ENCODE results near the gene PPP2R5B. TPM values are rescaled to one million over a fixed set of nuclear protein-coding genes. Genes with fewer than 3 reads are reported as not detected.
"Not testable (repeated sequence)": the region's sequence is repeated elsewhere in the genome, so short reads cannot be mapped to it uniquely, and the experiment has no call there.

PPP2R5B gene
- total RNA-seq, 1 donor from 2014 or later = 6.1 TPM

DNA sequence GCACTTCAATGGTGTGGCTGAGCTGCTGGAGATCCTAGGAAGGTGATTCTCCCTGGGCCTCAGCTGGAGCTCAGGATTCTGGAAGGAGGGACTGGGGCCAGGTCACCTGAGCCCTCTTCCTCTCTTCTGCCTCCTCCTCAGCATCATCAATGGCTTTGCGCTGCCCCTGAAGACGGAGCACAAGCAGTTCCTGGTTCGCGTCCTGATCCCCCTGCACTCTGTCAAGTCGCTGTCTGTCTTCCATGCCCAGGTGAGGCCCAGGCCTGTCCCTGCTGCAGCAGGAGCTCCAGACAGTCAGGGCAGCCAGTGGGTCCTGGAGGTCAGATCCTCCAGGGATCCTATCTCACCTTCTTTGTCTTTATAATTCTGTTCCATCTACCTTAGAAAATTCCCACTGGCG, 5.9 kb downstream of the PPP2R5B start:
- DNase-seq = no peak

DNA sequence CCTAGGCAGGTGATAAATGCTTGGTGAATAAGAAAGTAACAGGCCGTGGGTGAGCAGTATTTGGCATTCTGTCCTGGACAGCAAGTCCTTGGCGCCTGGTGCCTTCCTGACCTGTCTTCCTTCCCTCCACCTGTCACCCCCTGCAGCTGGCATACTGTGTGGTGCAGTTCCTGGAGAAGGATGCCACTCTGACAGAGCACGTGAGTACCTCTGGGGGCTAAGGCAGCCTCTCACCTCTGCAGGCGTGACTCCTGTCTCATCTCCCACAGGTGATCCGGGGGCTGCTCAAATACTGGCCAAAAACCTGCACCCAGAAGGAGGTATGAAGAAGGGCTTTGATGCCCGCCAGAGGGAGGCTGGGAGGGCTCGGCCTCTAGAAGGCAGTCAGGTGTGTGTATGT, 6.8 kb downstream of the PPP2R5B start:
- no peak for DNase-seq

DNA sequence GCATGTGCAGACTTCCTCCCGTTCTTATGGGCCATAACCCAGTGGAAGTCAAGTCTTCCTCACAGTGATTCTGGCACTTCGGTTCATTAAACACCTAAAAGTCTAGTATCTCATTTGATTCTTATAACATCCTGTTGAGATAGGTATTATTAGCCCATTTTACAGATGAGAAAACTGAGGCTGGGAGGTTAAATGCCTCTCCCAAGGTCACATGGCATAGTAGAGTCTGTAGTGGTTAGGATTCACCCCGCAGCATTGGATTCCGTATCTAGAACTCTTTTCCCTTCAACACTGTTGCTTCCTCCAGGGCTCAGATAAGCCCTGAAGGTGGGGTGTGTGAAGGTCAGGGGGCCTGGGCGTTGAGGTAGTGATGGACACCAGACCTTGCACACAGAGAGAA, 7.8 kb downstream of the PPP2R5B start:
- DNase-seq = no peak

DNA sequence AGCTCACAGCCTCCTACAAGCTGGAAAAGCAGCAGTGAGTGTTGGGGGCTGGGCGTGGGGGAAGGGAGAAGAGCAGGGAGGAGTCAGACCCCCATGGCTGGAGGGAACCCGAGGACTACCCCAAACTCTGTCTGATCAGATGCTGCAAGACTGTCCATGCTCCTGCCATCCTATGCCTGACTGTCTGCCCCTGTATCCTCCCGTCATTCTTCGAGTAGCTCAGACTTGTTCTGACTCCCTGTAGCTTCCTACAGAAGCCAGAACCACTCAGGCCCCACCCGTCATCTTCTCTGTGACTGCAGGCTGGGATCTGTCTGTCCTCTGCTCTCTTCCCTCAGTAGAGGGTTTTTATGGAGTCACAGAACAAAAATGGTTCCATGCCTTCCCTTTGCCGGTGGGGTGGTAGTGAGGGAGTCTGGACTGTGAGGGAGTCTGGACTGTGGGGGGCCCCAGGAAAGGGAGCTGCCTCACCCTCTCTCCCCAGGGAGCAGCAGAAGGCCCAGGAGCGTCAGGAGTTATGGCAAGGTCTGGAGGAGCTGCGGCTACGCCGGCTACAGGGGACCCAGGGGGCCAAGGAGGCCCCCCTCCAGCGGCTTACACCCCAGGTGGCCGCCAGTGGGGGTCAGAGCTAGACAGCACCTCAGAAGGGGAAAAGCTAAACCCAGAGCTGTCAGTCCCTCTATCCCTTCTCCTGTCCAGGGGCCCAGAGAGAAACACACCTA, 8.9 kb downstream of the PPP2R5B start:
- no peak for DNase-seq

DNA sequence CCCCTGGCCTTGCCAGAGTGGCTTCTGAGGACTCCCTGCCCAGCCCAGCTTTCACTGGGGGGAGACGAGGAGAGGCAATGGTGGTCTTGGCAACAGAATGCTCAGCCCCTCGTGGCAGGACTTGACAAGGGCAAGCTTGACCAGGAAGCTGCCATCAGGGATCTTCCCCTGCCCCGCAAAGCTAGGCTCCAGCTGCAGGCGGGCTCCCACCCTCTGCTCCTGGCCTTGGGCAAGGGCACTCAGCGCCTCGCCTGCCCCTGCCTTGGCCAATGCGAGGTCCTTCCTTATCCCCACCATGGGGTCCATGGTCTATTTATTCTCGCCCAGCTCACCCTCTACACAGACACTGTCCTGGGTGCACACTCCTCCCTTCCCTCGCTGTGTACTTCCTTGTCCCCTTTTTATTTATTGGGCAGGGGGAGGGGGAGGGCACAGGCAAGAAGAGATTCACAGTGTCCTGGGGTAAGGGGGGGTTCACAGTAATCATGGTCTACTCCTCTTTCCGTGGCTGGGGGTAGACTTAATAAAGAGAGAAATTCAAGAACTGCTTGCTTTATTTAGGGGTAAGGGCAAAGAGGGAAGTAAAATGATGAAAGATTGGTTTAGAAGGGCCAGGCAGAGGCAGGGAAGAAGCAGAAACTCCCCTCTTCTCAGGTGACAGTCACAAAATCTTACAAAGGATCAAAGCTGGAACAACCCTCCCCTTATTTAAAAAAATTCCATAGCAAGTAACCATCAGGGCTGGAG, 9.6 kb downstream of the PPP2R5B start:
- DNase-seq = no peak

DNA sequence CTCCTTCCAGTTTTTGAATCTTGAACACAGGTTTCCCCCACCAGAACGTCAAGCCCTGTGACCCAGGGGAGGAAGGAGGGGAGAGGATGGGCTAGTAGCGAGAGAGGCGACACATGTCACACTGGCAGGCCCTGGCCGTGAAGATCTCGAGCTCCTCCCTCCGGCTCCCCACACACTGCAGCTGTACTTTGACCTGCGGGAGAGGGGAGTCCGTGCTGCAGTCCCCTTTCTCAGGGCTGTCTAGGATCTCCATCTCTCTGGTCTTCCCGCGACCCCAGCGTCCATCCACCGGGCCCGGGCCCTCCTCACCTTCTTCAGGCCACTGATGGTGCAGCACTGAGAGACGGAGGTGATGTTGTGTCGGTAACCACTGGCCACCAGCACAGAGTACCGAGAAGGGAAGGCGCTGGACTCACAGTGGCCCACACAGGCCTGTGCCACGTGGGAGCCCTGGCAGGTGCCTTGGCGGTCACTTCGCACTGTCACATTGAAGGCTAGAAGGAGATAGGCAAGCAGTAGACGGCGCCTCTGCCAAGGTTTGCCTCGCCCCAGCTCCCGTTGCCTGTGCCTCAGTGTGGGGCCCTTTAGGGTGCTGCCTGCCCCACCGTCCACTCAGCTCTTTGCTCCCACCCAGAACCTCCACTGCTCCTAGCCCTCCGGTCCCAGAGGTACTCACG, 10.3 kb downstream of the PPP2R5B start:
- DNase-seq = no peak

DNA sequence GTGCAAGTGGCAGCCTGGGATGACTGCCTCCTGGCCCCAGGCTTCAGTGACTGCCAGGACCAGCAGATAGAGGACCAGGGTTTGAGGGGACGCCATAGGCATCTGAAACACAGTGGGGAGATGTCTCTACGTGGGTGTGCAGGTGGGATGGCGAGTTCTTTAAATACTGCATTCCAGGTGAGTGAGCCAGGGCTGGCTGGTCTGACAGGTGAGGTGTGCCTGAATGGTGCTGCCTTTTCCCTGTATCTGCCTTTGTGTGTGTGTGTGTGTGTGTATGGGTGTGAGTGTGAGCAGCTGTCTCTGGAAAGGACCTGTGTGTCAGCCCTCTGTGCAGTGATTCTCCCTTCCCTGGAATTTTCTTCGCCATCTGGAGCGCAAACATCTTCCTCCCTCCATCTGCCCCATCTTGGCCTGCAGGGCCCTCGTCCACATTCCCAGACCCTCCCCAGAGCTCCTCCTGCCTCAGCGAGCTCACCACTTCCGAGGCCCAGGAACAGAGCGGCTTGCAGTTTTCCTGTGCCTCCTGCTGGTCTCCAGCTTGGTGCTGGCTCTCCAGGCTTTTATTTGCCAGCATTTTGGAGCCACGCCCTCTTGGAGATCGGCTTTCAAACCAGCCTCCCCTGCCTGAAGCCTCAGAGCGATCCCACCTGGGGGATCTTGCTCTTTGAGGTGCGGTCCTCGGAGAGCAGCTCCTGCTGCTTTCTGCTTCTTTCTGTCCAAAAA, 11.0 kb downstream of the PPP2R5B start, which contains the start of gene GPHA2:
GPHA2 (minus strand) TSS at position 535 of the 723 bp plus-strand sequence; CDS start at position 102, 433 bp downstream.
- DNase-seq = peak; percentile 56

DNA sequence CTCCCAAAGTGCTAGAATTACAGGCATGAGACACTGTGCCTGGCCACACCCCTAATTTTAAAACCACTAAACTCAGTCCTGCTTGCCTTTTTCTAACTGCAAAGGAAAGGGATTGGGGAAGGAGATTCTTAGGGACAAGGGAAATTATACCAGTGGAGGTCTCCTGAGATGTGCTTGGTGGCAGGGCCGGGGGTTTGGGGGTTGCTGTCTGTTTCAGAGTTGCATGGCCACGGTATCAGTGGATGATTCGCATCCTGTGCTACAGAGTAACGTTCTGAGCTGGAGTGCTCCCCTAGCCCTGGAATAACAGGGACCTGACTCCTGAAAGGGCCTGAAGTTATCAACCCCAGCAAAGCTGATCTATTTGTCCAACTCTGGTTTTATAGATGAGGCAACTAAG, 12.1 kb downstream of the PPP2R5B start:
- DNase-seq = no peak

DNA sequence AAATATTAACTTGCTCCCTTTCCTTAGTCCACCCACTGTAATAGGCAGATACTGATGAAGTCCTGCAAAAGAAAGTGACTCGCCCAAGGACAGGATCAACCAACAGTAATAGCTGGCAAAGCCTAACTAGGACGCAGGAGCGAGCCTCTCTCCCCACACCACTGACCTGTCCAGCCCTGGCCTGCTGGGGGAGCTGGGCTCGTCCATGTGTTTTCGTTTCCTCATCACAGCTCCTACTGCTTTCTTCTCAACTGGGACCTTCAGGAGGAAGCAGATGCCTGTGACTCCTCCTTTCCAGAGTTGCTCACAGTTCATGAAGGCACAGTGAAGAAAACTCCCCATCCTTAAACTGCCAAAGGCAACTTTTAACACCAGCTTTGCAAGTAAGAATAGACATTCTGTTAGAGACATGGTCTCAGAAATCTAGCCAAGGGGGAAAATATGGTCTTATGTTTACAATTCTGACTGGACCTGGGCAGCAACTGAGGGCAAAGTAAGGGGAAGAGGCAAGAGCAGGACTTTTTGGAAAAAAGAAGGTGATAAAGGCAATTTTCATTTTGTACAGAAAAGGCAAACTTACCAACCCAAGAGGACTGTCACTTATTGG, 22.8 kb downstream of the PPP2R5B start:
- no peak for DNase-seq

DNA sequence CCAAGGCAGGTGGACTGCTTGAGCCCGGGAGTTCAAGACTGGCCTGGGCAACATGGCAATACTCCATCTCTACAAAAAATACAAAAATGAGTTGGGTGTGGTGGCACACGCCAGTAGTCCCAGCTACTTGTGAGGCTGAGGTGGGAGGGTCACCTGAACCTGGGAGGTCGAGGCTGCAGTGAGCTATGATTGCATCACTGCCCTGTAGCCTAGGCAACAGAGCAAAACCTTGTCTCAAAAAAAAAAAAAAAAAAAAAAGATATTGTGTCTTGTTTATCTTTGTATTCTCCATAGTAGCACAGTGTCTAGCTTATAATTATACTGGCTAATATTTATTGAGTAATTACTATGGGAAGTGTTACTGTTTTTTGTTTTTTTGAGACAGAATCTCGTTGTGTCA, 27.0 kb downstream of the PPP2R5B start:
- DNase-seq = no peak

DNA sequence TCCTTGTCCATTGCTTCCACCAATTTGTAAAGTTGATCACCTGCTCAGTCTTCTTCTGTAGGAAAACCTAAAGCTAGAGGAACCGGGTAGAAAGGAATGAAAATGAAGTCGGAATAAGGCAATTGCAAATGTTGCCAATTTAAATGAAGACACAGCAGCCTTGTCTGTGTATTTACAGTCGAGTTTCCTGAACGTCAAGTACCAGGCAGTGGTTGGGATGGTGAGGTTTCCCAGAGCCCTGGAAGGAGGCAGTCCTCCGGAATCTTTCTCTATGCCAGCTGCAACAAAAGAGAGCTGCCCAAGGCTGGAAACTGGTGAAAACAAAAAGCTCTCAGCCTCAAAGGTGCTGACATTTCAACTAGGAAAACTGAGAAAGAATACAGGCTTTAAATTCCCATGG, 29.7 kb downstream of the PPP2R5B start:
- no peak for DNase-seq

DNA sequence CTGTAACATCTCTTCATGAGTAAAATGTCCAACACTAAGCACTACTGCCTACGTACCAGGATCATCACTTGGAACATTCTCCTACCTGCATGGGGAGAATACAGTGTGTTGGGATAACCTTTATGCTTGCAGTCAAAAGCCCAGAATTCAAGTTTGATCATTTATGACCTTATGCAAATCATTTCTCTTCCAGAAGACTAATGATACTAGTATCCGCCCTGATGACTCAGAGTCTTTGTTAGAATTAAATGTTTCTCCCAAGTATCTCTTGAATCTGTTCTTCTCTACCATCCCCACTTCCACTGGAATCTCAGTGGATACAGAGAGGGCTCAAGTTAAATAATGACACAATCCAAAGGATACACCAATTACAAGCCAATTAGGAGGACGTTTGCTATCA, 35.0 kb downstream of the PPP2R5B start:
- DNase-seq = no peak

DNA sequence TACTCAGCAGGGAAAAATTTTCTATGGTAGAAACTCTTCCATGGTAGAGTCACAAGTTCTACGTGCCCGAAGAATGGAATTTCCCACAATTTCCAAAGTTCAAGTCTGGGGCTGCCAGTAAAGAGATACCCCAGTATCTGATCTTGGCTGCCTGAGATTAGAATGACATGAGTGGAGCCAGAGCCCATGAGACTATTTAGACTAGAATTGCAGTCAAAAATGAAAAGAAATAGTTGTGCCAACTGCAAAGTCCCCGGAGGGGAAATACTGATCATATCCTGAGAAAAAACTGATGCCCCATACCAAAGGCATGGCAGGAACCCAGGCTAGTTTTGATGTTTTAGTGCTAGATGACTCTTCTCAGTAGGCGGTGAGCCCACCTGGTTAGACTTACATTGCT, 36.2 kb downstream of the PPP2R5B start:
- no peak for DNase-seq

DNA sequence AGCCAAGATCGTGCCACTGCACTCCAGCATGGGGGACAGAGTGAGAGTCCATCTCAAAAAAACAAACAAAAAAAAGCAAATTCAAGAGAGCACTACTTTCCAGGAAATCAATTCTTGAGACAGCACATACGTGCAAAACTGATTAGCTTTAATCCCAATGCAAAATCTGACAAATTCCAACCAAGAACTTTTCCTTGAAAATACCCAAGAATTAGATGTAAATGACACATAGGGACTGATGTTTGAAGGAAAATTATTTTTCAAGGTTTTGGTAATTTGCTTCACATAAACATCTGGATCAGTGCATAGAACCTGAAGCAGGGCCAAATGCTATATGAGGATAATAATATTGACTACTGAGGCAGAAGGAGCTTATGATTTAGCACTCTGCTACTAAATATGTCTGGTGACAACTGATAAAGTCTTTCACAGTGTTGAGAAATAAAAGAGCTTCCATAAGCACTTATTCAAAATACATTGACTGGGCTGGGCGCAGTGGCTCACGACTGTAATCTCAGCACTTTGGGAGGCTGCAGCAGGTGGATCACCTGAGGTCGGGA, 38.7 kb downstream of the PPP2R5B start:
- no peak for DNase-seq

DNA sequence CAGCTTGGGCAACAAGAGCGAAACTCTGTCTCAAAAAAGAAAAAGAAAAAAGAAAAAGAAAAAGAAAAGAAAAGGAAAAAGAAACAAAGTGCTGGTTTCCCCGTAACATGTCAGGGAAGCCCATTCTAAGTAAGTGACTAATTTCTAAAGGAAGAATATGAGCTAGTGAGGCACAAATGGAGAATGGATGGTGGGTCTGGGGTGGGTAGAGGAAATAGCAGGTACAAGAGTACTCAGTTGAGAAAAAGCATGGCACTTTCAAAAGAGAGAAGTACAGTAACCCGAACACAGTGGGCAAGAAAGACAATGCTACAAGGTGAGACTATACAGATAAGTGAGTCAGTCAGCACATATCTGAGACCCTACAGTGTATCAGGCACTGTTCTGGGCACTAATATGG, 42.9 kb downstream of the PPP2R5B start:
- no peak for DNase-seq

DNA sequence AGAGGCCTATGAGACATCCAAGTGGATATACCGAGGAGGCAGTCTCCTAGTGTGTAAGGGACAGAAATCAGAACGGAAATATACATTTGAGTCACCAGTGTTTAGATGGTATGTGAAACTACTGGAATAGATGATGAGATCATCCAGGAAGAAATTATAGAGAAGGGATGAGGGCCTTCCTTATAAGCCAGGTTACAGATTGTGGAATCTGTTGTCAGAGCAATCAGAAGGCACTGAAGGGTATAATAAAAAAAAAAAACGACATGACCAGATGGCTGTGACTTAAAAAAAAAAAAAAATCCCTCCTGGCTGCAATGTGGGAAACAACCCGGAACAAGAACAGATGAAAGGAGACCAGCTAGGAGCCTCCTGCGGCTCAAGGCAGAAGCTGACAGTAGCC, 44.7 kb downstream of the PPP2R5B start:
- no peak for DNase-seq

DNA sequence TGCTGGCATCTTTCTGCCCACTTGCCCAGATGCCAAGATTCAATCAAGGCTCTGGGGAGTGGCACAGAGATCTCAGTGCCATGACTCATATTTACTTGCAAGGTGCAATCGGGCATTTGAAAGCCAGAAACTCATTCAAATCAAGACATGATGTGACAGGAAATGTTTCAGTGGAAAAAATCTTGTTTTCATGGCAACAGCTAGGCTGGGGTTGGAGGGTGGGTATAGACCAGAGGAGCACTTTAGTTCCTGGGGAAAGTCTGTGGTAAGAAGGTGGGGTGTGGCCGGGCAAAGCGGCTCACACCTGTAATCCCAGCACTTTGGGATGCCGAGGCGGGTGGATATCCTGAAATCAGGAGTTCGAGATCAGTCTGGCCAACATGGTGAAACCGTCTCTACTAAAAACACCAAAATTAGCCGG, 46.3 kb downstream of the PPP2R5B start:
- DNase-seq = no peak

DNA sequence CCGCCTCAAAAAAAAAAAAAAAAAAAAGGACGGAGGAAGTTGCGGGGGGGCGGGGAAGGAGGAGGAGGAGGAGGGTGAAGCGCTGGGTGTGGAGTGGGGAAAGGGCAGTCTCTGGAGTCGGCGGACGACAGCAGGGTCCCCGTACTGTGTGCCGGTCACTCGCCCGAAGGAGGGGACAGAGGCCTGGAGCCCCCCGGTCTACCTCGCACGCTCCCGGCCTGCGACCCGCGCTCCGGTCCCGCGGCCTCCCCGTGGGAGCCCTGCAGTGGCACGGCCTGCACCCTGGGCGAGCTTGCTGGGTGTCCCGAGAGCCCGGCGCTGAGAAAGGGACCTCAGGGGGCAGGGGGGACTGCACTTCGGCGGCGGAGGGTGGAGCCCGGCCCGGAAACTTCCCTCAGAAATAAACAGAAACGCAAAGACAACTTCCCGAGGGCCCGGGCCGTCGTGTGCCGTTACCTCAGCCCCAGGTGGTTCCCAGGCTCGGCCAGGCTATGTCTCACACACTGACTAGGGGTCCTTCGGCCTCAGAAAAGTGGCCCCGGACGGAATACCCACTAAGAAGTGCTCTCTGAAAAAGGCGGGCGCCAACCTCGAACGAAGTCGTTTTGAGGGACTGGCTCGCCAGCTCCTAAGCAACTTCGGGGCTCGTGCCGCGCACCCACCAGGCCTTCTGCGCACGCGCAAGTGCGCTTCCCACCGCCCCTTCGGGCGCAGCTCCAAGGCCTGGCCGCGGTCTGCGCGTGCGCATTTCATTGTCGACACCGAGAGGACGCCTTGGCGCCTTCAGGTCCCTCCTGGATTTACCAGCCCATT, 47.1 kb downstream of the PPP2R5B start, which contains the start of gene MAJIN:
MAJIN (minus strand) TSS at position 688 of the 813 bp plus-strand sequence. CDS start 12,703 bp downstream, outside the sequence.
- DNase-seq = peak; percentile 92

DNA sequence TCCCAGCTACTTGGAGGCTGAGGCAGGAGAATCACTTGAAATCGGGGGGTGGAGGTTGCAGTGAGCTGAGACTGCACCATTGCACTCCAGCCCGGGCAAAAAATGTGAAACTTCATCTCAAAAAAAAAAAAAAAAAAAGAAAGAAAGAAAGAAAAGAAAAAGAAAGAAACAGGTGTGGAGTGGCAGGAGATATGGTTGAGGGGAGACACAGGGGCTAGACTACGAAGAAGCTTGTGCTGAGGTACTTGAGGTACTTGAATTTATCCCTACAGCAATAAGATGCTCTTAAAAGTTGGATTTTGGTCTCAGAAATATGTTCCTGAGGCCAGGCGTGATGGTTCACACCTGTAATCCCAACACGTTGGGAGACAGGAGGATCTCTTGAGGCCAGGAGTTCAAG, 49.6 kb downstream of the PPP2R5B start:
- DNase-seq = no peak

DNA sequence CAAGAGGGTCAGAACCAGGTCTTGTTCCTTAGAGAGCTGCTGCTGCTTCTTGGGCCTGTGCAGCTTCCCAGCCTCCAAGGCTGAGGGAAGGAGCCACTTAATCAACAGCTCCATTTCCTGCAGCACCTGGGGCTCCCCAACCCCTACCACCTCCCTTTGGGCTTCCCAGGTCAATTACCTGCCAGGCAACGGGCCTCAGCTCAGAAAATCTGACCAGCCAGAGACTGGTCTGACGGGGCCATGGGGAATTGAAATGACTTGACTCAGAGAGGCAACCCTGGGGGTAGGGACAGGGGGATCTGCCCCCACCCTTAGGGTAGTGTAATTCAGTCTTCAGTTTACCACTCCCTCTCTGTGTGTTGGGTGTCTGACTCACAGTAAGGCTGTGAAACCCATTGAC, 52.2 kb downstream of the PPP2R5B start:
- no peak for DNase-seq

DNA sequence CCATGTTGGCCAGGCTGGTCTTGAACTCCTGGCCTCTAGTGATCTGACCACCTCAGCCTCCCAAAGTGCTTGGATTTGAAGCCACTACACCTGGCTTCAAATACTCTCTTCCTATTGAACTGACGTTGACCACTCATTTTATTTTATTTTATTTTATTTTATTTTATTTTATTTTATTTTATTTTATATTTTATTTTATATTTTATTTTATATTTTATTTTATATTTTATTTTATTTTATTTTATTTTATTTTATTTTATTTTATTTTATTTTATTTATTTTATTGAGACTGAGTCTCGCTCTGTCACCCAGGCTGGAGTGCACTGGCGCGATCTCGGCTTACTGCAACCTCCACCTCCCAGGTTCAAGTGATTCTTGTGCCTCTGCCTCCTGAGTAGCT, 58.9 kb downstream of the PPP2R5B start:
- not testable (repeated sequence) for DNase-seq

Data from tongue (tissue), 2 donors.